Measurements from ENCODE around the gene SFTPB.
"Not testable (repeated sequence)": the region's sequence is repeated elsewhere in the genome, so short reads cannot be mapped to it uniquely, and the experiment has no call there.

Gene SFTPB

DNA sequence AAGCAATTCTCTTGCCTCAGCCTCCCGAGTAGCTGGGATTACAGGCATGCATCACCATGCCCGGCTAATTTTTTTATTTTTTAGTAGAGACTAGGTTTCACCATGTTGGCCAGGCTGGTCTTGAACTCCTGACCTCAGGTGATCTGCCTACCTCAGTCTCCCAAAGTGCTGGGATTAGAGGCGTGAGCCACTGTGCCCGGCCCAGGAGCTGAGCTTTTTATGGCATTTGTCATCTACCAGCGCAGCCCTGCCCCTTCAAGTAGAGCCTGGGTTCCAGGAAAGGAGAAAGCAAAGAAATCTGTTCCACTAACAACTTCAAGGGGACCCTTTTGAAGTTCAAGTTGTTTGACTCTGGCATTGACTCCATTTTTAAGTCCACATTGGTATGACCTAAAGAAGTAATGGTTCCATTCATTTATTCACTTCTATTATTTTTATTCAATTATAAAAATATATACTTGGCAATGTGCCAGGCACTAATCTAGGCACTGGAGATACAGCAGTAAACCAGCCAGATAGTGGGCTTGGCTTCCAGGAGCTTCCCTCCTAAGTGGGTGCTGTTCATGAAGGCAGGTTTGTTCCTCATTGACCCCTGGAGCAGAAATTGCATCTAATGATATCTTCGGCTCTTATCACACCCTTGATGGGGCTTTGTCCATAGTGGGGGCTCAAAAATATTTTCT, 8.0 kb upstream of the SFTPB start:
- TF ChIP-seq ZNF274 (IDR thresholded peaks at IDR 0.05; ENCODE audit: low read depth, low read length): no peak
- H3K4me3 ChIP-seq (ENCODE audit: low read length): no peak overlapping the region

DNA sequence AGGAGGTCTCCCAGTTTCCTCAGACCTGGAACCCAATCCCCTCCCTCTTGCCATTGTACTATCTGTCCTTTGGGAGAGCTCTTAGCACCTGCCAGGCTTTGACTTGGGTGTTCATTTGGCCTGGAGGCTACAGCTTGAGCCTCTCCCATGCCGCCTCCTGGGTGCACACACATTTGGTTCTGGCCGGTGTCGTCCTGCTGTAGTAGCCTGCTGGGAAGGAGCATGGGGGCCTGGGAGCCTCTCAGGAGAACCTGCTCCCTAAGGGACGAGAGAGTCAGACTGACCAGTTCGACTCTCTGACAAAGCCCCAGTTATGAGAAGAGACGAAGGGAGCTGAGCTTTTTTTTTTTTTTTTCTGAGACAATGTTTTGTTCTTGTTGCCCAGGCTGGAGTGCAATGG, 7.4 kb upstream of the SFTPB start:
- no peak for TF ChIP-seq ZNF274 (IDR thresholded peaks at IDR 0.05; ENCODE audit: low read depth, low read length)

DNA sequence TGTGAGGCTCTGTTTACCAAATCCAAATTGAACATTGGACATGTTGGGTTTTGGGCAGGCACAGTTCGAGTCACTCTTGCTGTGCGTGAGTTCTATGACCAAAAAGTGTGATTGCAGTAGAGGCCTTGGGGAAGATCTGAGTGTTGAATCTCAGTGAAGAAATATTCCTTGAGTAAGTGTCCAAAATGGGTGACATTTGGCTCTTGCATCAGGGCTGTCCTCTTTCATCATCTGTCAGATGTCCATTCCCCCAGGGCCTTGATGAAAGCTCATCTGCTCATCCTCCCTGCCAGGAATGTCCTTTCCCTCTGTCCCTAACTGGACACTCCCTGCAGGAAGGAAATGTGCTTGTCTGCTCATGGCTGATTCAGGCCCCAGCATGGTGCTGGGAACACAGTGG, 6.4 kb upstream of the SFTPB start:
- TF ChIP-seq ZNF274 (IDR thresholded peaks at IDR 0.05; ENCODE audit: low read depth, low read length): no peak

More for the DNA sequence above, 7.4 kb upstream of the SFTPB start:
- H3K4me3 ChIP-seq (ENCODE audit: low read length): no peak overlapping the region

DNA sequence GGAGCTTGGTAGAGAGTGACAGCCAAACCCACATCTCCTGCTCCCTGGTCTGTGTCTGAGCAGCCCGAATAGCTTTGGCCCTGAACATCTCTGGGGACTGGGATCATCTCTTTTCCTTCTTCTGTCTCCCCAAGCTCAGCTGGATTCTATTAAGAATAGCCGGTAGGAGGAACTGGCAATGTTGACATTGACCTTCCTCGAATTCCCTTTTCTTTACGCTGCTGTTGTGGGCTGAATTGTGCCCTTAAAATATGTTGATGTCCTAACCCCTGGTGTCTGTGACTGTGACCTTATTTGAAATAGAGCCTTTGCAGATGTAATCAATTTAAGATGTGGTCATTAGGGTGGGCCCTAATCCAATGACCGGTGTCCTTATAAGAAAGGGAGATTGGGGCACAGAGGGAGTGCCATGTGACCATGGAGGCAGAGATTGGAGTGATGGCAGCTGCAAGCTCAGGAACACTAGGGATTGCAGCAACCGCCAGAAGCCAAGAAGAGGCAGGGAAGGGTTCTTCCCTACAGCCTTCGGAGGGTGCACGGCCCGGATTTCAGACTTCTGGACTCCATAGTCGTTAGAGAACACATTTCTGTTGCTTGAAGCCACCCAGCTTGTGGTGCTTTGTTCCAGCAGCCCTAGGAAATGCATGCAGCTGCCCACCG, 5.8 kb upstream of the SFTPB start:
- H3K4me3 ChIP-seq (ENCODE audit: low read length): no peak overlapping the region
- TF ChIP-seq ZNF274 (IDR thresholded peaks at IDR 0.05; ENCODE audit: low read depth, low read length): no peak

More for the DNA sequence above, 6.4 kb upstream of the SFTPB start:
- H3K4me3 ChIP-seq (ENCODE audit: low read length): no peak overlapping the region

DNA sequence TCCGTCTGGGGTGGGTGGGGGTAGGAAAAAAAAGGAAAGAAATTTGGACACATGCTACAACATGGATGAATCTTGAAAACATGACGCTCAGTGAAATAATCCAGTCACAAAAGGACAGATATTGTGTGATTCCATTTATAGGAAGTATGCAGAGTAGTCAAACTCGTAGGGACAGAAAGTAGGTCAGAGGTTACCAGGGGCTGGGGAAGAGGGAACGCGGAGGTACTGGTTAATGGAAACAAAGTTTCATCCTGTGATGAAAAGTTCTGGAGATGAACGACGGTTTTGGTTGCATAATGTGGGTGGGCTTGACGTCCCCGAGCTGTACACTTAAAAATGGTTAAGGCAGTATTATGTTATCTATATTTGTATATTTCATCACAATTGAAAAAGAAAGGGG, 4.5 kb upstream of the SFTPB start:
- H3K4me3 ChIP-seq (ENCODE audit: low read length): no peak overlapping the region
- TF ChIP-seq ZNF274 (IDR thresholded peaks at IDR 0.05; ENCODE audit: low read depth, low read length): no peak

DNA sequence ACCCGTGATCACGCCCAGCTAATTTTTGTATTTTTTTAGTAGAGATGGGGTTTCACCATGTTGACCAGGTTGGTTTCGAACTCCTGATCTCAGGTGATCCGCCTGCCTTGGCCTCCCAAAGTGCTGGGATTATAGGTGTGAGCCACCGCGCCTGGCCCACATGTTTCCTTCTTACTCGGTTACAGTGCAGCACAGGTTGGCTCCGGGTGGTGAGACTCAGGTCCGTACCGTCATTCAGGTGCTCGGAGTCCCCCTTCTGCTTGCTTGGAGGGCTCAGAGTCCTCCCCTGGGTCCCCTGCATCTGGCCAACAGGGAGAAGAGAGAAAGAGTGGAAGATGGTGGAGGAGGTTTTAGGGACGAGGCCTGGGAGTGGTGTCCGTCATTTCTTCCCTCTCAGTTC, 2.4 kb upstream of the SFTPB start:
- not testable (repeated sequence) for H3K4me3 ChIP-seq (ENCODE audit: low read length)

DNA sequence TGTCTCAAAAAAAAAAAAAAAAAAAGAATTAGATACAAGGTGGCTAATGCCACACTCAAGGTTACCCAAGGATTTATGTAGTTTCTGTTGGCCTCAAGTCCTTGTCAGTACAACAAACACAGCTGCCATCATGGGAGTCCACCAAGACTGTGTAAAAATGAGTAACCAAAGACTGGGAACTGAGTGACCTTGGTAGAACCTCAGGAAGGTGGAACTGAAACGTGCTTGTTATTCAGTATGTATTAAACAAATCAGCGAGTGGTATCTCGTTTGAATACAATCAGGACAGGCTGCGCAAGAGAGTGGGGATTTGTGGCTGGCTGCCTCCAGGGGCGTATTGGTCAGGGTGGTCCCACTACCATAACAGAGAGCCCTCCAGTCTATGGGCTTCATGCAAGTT, 1.6 kb upstream of the SFTPB start:
- no peak for TF ChIP-seq ZNF274 (IDR thresholded peaks at IDR 0.05; ENCODE audit: low read depth, low read length)
- H3K4me3 ChIP-seq (ENCODE audit: low read length): no peak overlapping the region

DNA sequence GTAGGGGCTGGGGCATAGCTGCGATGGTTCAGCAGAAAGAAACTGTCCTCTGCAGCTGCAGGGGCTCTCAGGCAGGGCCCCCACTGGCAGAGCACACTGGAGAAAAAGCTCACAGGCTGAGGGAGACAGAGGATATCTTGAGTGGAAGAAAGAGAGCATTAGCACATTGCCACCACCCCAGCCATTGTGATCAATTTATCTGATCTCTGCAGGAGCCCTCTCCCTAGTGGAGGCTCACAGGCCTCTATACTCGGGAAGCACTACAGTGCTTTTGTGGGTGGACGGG, 801 bp upstream of the SFTPB start:
- TF ChIP-seq ZNF274 (IDR thresholded peaks at IDR 0.05; ENCODE audit: low read depth, low read length): no peak
- no peak overlapping the region for H3K4me3 ChIP-seq (ENCODE audit: low read length)

DNA sequence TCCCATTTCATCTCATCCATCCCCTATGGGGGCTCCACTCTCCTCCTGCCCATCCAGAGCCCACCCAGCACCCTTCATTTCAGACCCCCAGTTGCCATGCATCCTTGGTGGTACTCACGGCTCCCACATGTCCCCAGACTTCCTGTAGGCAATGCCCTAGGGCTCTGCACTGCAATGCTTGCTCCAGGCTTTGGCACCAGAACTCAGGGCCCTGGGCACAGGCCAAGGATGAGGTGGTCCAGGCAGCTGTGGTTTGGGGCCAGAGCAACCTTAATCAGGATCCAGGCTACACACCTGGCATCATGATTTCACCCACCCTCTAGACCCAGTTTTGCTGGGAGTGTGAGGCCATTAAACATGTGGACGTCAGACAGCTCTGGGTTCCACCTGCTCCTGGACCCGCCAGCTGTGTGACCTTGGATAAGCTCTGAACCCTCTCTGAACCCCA, 414 bp downstream of the SFTPB start:
- no peak for TF ChIP-seq ZNF274 (IDR thresholded peaks at IDR 0.05; ENCODE audit: low read depth, low read length)
- no peak overlapping the region for H3K4me3 ChIP-seq (ENCODE audit: low read length)

DNA sequence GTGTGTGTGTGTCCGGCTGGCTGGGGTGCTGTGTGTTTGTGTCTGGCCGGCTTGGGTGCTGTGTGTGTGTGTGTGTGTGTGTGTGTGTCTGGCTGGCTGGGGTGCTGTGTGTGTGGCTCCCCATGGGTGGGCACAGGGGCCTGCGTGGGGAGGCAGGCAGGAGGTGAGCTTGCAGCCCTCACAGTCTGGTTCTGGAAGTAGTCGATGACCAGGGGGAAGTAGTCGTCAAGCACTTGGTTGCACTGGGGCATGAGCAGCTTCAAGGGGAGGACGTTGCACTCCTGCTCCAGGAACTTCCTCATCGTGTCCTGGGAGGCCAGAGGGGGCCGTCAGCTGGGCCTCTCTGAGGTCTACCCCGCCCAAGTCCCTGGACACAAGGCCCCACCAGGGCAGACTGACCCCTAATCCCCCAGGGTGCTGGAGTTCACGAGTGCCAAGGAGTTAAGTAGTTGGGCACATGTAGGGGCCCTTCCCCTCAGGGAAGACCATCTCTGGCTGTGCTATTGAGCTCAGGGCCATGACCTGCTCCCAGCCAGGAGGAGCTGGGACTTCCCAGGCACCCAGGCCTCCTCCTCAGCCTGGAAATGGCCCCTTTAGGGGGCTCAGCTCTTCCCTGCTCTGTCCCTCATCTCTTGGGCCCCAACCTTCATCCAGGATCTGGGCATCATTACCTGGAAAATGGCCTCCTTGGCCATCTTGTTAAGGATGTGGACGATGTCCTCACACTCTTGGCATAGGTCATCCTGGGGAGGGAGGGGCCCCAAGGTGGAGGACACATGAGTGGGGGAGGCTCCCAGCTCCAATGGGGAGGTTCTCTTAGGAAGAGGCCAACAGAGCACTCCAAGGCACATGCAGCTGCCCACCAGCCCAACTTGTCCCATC, 1.3 kb downstream of the SFTPB start:
- no peak for TF ChIP-seq ZNF274 (IDR thresholded peaks at IDR 0.05; ENCODE audit: low read depth, low read length)
- H3K4me3 ChIP-seq (ENCODE audit: low read length): no peak overlapping the region

DNA sequence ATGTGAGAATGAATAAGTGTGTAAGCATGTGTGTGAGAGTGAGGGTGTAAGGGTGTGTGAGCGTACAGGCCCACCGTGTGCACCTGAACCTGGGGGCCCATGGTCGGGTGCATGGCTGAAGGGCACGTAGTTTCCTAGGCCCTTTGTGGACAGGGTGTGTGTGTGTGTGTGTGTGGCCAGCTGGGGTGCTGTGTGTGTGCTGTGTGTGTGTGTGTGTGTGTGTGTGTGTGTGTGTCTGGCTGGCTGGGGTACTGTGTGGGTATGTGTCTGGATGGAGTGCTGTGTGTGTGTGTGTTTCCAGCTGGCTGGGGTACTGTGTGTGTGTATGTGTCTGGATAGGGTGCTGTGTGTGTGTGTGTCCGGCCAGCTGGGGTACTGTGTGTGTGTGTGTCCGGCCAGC, 2.0 kb downstream of the SFTPB start:
- TF ChIP-seq ZNF274 (IDR thresholded peaks at IDR 0.05; ENCODE audit: low read depth, low read length): no peak
- H3K4me3 ChIP-seq (ENCODE audit: low read length): no peak overlapping the region

DNA sequence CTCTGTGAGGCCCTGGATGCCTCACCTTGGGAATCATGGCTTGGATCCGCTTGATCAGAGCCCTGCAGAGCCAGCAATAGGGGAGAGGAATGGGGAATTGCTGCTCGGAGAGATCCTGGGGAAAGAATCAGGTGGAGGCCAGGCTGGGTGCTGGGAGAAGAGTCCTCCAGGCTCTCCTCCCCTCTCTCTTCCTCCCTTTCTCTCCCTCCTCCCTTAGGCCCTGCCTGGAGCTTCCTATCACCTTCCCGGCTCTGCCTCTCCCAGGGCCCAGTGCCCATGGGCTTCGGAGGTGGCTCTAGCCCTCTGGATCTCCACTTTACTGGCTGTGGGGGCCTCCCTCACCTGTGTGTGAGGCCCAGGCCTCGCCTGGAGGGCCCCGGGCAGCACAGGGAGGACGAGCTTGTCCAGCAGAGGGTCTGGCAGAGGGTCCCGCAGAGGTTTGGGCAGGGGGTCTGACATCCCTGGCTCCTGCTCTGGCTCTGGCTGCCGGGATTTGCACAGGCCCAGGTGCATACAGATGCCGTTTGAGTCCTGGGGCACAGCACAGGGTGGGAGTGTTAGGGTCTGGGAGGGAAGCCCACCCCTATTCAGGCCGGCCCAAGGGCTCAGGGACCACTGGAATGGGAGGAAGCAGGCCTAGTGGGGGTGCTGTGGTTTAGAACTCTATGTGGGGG, 2.6 kb downstream of the SFTPB start:
- H3K4me3 ChIP-seq (ENCODE audit: low read length): no peak overlapping the region
- no peak for TF ChIP-seq ZNF274 (IDR thresholded peaks at IDR 0.05; ENCODE audit: low read depth, low read length)

DNA sequence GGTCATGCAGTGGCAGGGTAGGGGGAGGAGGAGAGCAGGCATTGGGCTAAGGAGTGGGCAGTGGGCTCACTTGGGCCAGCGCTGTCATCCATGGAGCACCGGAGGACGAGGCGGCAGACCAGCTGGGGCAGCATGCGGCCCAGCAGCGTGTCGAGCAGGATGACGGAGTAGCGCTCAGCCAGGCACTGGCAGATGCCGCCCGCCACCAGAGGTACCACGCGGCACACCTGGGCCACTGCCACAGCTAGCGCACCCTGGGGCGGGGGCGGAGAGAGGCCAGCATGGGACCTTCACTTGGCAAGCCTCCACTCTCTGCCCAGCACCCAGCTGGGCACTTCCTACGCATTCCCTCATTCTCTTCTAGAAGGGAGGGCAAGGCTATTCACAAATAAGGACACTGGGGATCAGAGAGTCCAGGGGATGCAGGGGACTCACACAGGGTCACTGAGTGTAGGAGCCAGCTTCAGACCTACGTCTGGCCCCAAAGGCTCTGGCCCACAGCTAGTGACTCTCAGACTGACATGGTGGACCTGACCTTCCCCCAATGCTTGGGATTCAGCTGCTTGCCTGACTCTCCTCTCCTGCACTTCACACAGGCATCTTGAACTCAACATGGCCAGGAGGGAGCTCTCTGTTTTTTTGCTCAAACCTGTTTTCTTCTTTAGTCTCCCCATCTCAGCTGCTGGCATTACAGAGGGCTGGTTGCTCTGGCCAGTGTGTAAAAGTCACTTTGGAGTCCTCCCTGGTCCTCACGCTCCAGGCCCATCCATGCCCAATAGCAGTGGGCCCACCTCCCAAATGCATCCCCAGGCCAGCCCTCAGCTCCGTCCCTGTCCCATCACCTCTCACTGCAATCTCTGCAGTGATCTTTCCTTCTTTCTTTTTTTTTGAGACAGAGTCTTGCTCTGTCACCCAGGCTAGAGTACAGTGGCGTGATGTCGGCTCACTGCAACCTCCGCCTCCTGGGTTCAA, 4.1 kb downstream of the SFTPB start:
- TF ChIP-seq ZNF274 (IDR thresholded peaks at IDR 0.05; ENCODE audit: low read depth, low read length): no peak
- no peak overlapping the region for H3K4me3 ChIP-seq (ENCODE audit: low read length)

Measured in GM08714 (cell line).